Gastrocnemius medialis (tissue), 4 donors: ENCODE results near the gene ABCF3. TPM values are rescaled to one million over a fixed set of nuclear protein-coding genes. Genes with fewer than 3 reads are reported as not detected.
A peak's percentile ranks its signal among the peaks of the same experiment; 100 is the strongest.

Experiments
- ATAC-seq, 2 donors: fragments of 150-250 bp; one replicate each; pipeline ENCODE4 v1.9.1; 2016
- DNase-seq, 2 donors: peaks; one replicate each; pipeline ENCODE4 v3.0.0-alpha.2; 2019
- H3K27ac ChIP-seq, 4 donors: fragments of 200-600 bp; sonication (generic); 1 replicate in 1 of 4; 2 replicates in 3 of 4; pipeline ENCODE4 v1.5.1; 2016 to 2018; ENCODE audit warnings: mild to moderate bottlenecking in 2 of 4, moderate library complexity in 1 of 4
- H3K27me3 ChIP-seq, 3 donors: fragments of 200-600 bp; sonication (generic) in 2 of 3; 1 replicate in 1 of 3; 2 replicates in 2 of 3; pipeline versions ENCODE4 v1.5.1 to v1.6.0; 2016 to 2019; ENCODE audit warnings: mild to moderate bottlenecking in 1 of 3, moderate library complexity in 1 of 3
- H3K36me3 ChIP-seq, 2 donors: fragments of 200-600 bp; sonication (generic) in 1 of 2; one replicate each; pipeline ENCODE4 v1.5.1; 2017 to 2018
- H3K4me1 ChIP-seq, 2 donors: fragments of 200-600 bp; sonication (generic) in 1 of 2; one replicate each; pipeline ENCODE4 v1.5.1; 2016 to 2017; ENCODE audit warnings: mild to moderate bottlenecking in 2 of 2
- H3K4me3 ChIP-seq, 4 donors: fragments of 200-600 bp; sonication (generic) in 3 of 4; 1 replicate in 1 of 4; 2 replicates in 3 of 4; pipeline ENCODE4 v1.5.1; 2016 to 2019; ENCODE audit warnings: mild to moderate bottlenecking in 2 of 4
- H3K9me3 ChIP-seq, 3 donors: fragments of 200-600 bp; sonication (generic) in 2 of 3; 1 replicate in 1 of 3; 2 replicates in 2 of 3; pipeline ENCODE4 v1.5.1; 2016 to 2019
- CTCF ChIP-seq, 5 experiments: fragments of 450-650 bp in 3 of 5; fragments of 200-600 bp in 2 of 5; sonication (generic) in 2 of 5; IDR thresholded peaks in 4 of 5; conservative IDR thresholded peaks in 1 of 5; 1 replicate in 4 of 5; 2 replicates in 1 of 5; pipeline ENCODE4 v1.5.1; 2016 to 2019; ENCODE audit warnings: antibody characterized with exemption in 5 of 5, mild to moderate bottlenecking in 3 of 5, moderate library complexity in 3 of 5
- POLR2A ChIP-seq, 2 donors: fragments of 450-650 bp; IDR thresholded peaks; one replicate each; pipeline ENCODE4 v1.6.1; 2017; ENCODE audit warnings: antibody characterized with exemption in 2 of 2, mild to moderate bottlenecking in 2 of 2, moderate library complexity in 2 of 2
- in situ Hi-C, 4 donors: fragments of 200-750 bp; cut with MboI; loops; one replicate each; pipeline versions ENCODE4 v1.15.0 to v1.8.0; 2017; ENCODE audit warnings: low sequenced_read_pairs in 4 of 4
- intact Hi-C: fragments of 100-400 bp; cut with DNase I; formaldehyde crosslinking; loops from one replicate; pipeline ENCODE4 v1.15.1; 2023; ENCODE audit warnings: low total_unique reads
- total RNA-seq, 4 donors: library from RNA; depleted of rRNA; stranded (reverse); fragments of >200 nt; gene quantifications; one replicate each; pipeline versions ENCODE4 v1.1.0 to v1.2.3, GENCODE V29; 2016

Gene ABCF3
- total RNA-seq, 4 donors from 2014 or later, result 52.6 to 96.4 (median 63.2) TPM

- peaks cover 0 to 50% of the 10 kb centered on the region in 2 donors for H3K36me3 ChIP-seq
- ATAC-seq, result no peak
- intact Hi-C loops, result loop anchor here (5.0 kb wide), 1 partner anchor 74 kb away; the partner anchor contains the start of genes ALG3 and EEF1AKMT4
- no peaks in the 10 kb centered on the region for H3K9me3 ChIP-seq
- TF ChIP-seq CTCF (IDR thresholded peaks at IDR 0.05 in 4 of 5, conservative IDR thresholded peaks at IDR 0.05 in 1 of 5), result no peak
- no peak for TF ChIP-seq POLR2A (IDR thresholded peaks at IDR 0.05)
- peaks cover 29 to 39% of the 10 kb centered on the region in 2 donors for H3K4me1 ChIP-seq
- no peaks in the 10 kb centered on the region for H3K27me3 ChIP-seq
- no peak overlapping the region for H3K4me3 ChIP-seq
- in situ Hi-C loops, result loop anchor here in 1 of 4 donors (10.0 kb wide), 1 partner anchor 141 kb away; the partner anchor contains the start of gene EIF4G1
- peak overlapping the region; percentile 69 to 97 (median 84) for H3K27ac ChIP-seq
- no peak for DNase-seq
Measured at GRCh38 chr3:184173374-184173722, 12.7 kb upstream of the ABCF3 start.

GRCh38 chr3:184174284-184174645, 11.7 kb upstream of the ABCF3 start:
- no peak overlapping the region for H3K4me3 ChIP-seq
- peak overlapping the region; percentile 69 to 97 (median 84) for H3K27ac ChIP-seq
- peaks cover 0 to 53% of the 10 kb centered on the region in 2 donors for H3K36me3 ChIP-seq
- no peak for ATAC-seq
- TF ChIP-seq CTCF (IDR thresholded peaks at IDR 0.05 in 4 of 5, conservative IDR thresholded peaks at IDR 0.05 in 1 of 5) (no peak), POLR2A (IDR thresholded peaks at IDR 0.05) (no peak)
- H3K9me3 ChIP-seq, result no peaks in the 10 kb centered on the region
- no peak for DNase-seq
- in situ Hi-C loops, result loop anchor here in 1 of 4 donors (10.0 kb wide), 1 partner anchor 141 kb away; the partner anchor contains the start of gene EIF4G1
- intact Hi-C loops, result loop anchor here (1.0 to 5.0 kb wide), 6 partner anchors 11 to 157 kb away; partner anchors contain the start of genes ABCC5, ALG3, DVL3 and EEF1AKMT4
- H3K4me1 ChIP-seq, result peaks cover 29 to 39% of the 10 kb centered on the region in 2 donors
- no peaks in the 10 kb centered on the region for H3K27me3 ChIP-seq

GRCh38 chr3:184174646-184175492, 11.1 kb upstream of the ABCF3 start, which contains the start of gene AP2M1:
TSS of gene AP2M1 (plus strand) at chr3:184174855. CDS start at chr3:184176994, 2,139 bp downstream.
- peak within 1 kb of the TSS; percentile 97 to 99 (median 98) for H3K27ac ChIP-seq
- H3K9me3 ChIP-seq, result no peaks in the 10 kb centered on the region
- peak; percentile 94 to 96 for ATAC-seq
- peak within 1 kb of the TSS; percentile 95 to 98 (median 96) for H3K4me3 ChIP-seq
- H3K27me3 ChIP-seq, result no peaks in the 10 kb centered on the region
- peaks cover 0 to 57% of the 10 kb centered on the region in 2 donors for H3K36me3 ChIP-seq
- peaks cover 29 to 39% of the 10 kb centered on the region in 2 donors for H3K4me1 ChIP-seq
- in situ Hi-C loops, result loop anchor here in 2 of 4 donors (5.0 to 10.0 kb wide), 2 partner anchors 137 to 140 kb away; partner anchors contain the start of gene EIF4G1 (in 2 of the 2)
- intact Hi-C loops, result loop anchor here (1.0 to 5.0 kb wide), 6 partner anchors 10 to 158 kb away; partner anchors contain the start of genes ABCC5, ALG3, DVL3 and EEF1AKMT4
- TF ChIP-seq POLR2A (IDR thresholded peaks at IDR 0.05), result peak; percentile 88 to 90
- peak in 1 of 5 experiments; percentile 14 for TF ChIP-seq CTCF (IDR thresholded peaks at IDR 0.05 in 4 of 5, conservative IDR thresholded peaks at IDR 0.05 in 1 of 5)
- DNase-seq, result peak; percentile 98 to 100

- DNase-seq (no peak), ATAC-seq (no peak)
- H3K27me3 ChIP-seq, result no peaks in the 10 kb centered on the region
- H3K27ac ChIP-seq, result peak overlapping the region; percentile 97 to 99 (median 98)
- in situ Hi-C loops, result loop anchor here in 2 of 4 donors (5.0 to 10.0 kb wide), 2 partner anchors 137 to 139 kb away; partner anchors contain the start of gene EIF4G1 (in 2 of the 2)
- TF ChIP-seq POLR2A (IDR thresholded peaks at IDR 0.05) (no peak), CTCF (IDR thresholded peaks at IDR 0.05 in 4 of 5, conservative IDR thresholded peaks at IDR 0.05 in 1 of 5) (no peak)
- H3K4me3 ChIP-seq, result peak overlapping the region; percentile 95 to 98 (median 96)
- H3K4me1 ChIP-seq, result peaks cover 29 to 39% of the 10 kb centered on the region in 2 donors
- no peaks in the 10 kb centered on the region for H3K9me3 ChIP-seq
- intact Hi-C loops, result loop anchor here (2.0 kb wide), 3 partner anchors 21 to 159 kb away; partner anchors contain the start of genes ABCC5, DVL3 and EIF2B5
- peaks cover 6 to 59% of the 10 kb centered on the region in 2 donors for H3K36me3 ChIP-seq
Measured at GRCh38 chr3:184175506-184175905, 10.5 kb upstream of the ABCF3 start.
